GM10266 (cell line): Measurements from ENCODE around the gene TLCD1.

Experiments used
- DNase-seq: peaks from one replicate; pipeline ENCODE4 v3.0.0; 2012; ENCODE audit errors: extremely low spot score
- CTCF ChIP-seq: IDR thresholded peaks from 2 replicates; pipeline ENCODE4 v1.5.1; 2012; ENCODE audit warnings: mild to moderate bottlenecking, low read depth; ENCODE audit not compliant: control insufficient read depth, insufficient read depth; ENCODE audit errors: missing control alignments

TLCD1 gene

DNA sequence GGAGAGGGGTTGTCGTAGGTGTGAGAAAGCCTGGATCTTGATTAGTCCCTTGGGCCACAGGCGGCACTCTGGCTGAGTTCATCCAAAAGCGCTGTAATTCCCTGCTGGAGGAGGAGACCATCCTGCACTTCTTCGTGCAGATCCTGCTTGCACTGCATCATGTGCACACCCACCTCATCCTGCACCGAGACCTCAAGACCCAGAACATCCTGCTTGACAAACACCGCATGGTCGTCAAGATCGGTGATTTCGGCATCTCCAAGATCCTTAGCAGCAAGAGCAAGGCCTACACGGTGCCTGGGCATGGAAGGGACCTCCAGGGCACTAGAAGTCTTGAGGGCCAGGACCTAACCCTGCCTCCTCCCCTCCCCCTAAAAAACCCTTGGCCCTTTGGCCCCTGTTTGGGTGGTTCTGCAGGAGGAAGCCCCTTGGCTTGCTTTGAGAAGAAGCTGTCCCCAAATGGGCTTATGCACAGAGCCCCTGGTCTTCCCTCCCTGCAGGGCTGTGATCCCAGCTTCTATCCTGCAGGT lies 8.7 kb upstream of the TLCD1 start:
- TF ChIP-seq CTCF: no peak

DNA sequence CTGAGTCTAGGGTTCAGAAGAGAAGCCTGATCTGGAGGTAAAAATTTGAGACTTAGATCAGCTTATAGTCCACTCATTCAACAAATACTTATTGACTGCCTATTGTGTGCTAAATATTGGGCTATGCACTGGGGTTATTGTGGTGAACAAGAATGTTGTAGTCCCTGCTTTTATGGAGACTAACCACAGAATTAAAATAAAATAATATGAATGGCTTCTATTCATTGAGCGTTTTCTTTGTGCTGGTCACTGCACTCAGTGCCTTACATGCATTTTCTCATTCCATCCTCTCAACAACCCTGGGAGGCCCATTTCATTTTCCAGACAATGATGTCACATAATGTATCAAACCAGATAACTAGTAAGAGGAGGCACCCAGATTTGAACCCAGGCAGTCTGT lies 7.3 kb upstream of the TLCD1 start:
- no peak for DNase-seq
- TF ChIP-seq CTCF: no peak

More for the DNA sequence above, 8.7 kb upstream of the TLCD1 start:
- DNase-seq: no peak

- no peak for TF ChIP-seq CTCF
Measured at GRCh38 chr17:28729950-28730330, 3.9 kb upstream of the TLCD1 start.

GRCh38 chr17:28728364-28729200 lies 2.5 kb upstream of the TLCD1 start, which contains the start of gene NEK8:
TSS of gene NEK8 (plus strand) at chr17:28728788. CDS start at chr17:28728814, 26 bp downstream.
- TF ChIP-seq CTCF: no peak
- DNase-seq: peak; percentile 88

More at GRCh38 chr17:28729950-28730330, 3.9 kb upstream of the TLCD1 start:
- DNase-seq: no peak

- DNase-seq: peak; percentile 91
- peak; percentile 99 for TF ChIP-seq CTCF
Measured at GRCh38 chr17:28726627-28727491, 826 bp upstream of the TLCD1 start.

- DNase-seq: no peak
Measured at GRCh38 chr17:28725660-28726225, 290 bp downstream of the TLCD1 start.

More at GRCh38 chr17:28725660-28726225, 290 bp downstream of the TLCD1 start:
- no peak for TF ChIP-seq CTCF
